Measurements from ENCODE around the gene PAH. TPM values are rescaled to one million over a fixed set of nuclear protein-coding genes. Genes with fewer than 3 reads are reported as not detected.

PAH gene
- total and polyA plus RNA-seq, 2 of the 8 experiments (the other 6 are each of a cell fraction or from before 2014, with no cell fraction given): 3.9 to 9.0 TPM

DNA sequence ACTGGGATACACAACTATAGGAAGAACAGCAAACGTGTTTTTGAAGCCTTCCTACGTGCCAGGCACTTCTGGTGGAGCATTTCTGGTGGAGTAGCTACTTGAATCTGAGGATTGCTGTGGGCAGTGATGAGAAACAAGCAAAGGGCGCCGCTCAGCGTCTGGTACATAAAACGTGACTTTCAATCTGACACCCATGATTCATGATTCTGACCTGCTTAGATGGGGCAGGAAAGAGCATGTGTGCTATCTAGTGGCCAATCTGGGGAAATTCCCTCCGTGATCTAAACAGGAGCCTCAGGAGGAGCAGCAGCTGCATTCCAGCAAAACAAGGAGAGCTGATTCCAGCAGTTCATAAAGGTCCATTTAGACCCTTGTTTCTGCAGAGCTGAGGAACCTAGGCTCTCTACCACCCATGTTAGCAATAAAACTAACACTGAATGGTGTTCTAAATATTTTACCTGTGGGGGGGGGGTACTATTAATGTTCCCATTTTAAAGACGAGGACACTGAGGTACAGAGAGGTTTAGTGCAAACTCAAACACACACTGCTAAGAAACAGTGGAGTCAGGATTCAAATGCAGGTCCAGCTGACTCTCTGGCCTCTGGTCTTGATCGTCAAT lies 37.8 kb downstream of the PAH start:
- ChIA-PET POLR2A (ENCODE audit: partially characterized antibody) (no interaction called here), CTCF (ENCODE audit: partially characterized antibody) (interaction anchor here (0.6 to 2.8 kb wide), 50 partner anchors 9 to 1448 kb away, joined by 3 to 25 read pairs (median 3); no protein-coding TSS in a partner anchor)
- Histone ChIP-seq H3K27me3 (replicated peaks in 1 of 4; ENCODE audit: control insufficient read depth in 3 of 4, extremely low read depth in 1 of 4, insufficient read depth in 3 of 4, low read length in 3 of 4) (no peaks in the 10 kb centered on the region), H3K9ac (replicated peaks in 1 of 4; ENCODE audit: extremely low read depth in 1 of 4, low read depth in 3 of 4, low read length in 3 of 4) (no peak overlapping the region), H3K79me1 (ENCODE audit: low read depth, low read length) (no peaks in the 10 kb centered on the region), H2BK5ac (ENCODE audit: low read depth, low read length) (no peak overlapping the region), H3K4me2 (ENCODE audit: insufficient read depth in 1 of 2, low read depth in 2 of 2, low read length in 2 of 2) (peak overlapping the region in 1 of 2 experiments; percentile 25; a peak in 1 of 4 replicates), H3K36me3 (ENCODE audit: control insufficient read depth in 2 of 4, insufficient read depth in 4 of 4, low read length in 3 of 4) (no peaks in the 10 kb centered on the region), H4K8ac (ENCODE audit: extremely low read depth, insufficient read depth, low read length) (no peak overlapping the region), H2BK12ac (ENCODE audit: low read depth, low read length) (no peak overlapping the region), H3K56ac (replicated peaks; ENCODE audit: insufficient read length, low read depth, low read length) (no peak overlapping the region), H3K4me1 (replicated peaks in 1 of 4; ENCODE audit: control insufficient read depth in 3 of 4, insufficient read depth in 4 of 4, low read length in 3 of 4) (peaks cover 0 to 3% (median 0%) of the 10 kb centered on the region in 4 experiments; a peak in 2 of 7 replicates), H3K23me2 (ENCODE audit: low read depth, low read length) (no peaks in the 10 kb centered on the region), H3K14ac (ENCODE audit: insufficient read length) (no peak overlapping the region), H3K9me3 (ENCODE audit: insufficient read depth in 2 of 2, low read depth in 1 of 2, low read length in 1 of 2) (no peaks in the 10 kb centered on the region), H2BK120ac (replicated peaks; ENCODE audit: low read depth, low read length) (no peak overlapping the region), H3K27ac (ENCODE audit: low read depth, low read length) (no peak overlapping the region), H2BK20ac (ENCODE audit: low read length) (no peak overlapping the region), H4K5ac (ENCODE audit: insufficient read length, low read depth, low read length) (no peak overlapping the region), H2AK5ac (ENCODE audit: low read depth, low read length) (no peak overlapping the region), H4K20me1 (replicated peaks in 1 of 2; ENCODE audit: control insufficient read depth in 1 of 2, insufficient read depth in 2 of 2, low read length in 2 of 2) (no peaks in the 10 kb centered on the region), H3K4ac (replicated peaks; ENCODE audit: insufficient read length, low read depth, low read length) (no peak overlapping the region), H4K91ac (replicated peaks; ENCODE audit: insufficient read length, low read length) (no peak overlapping the region), H3K23ac (ENCODE audit: insufficient read length) (no peak overlapping the region), H3K79me2 (ENCODE audit: control insufficient read depth in 1 of 2, insufficient read depth in 2 of 2, low read length in 2 of 2) (no peaks in the 10 kb centered on the region), H3K18ac (ENCODE audit: extremely low read depth, low read length) (no peak overlapping the region), H2BK15ac (ENCODE audit: low read length) (no peak overlapping the region), H2AFZ (ENCODE audit: low read length) (peak overlapping the region; percentile 97), H3K4me3 (ENCODE audit: extremely low read depth in 1 of 4, insufficient read depth in 2 of 4, low read depth in 3 of 4, low read length in 4 of 4) (no peak overlapping the region; a peak in 1 of 8 replicates)
- FAIRE-seq (peak; percentile 94), DNase-seq (ENCODE audit: low read depth in 1 of 2, low spot score in 2 of 2) (peak; percentile 47 to 57)
- 38% methylated on average over 9 of the region's 9 CpGs; no CpG with 5 or more reads in 1 of the 2 experiments for WGBS, 2 experiments (ENCODE audit: extremely low coverage in 1 of 2, insufficient coverage in 1 of 2, insufficient read length in 1 of 2, insufficient replicate concordance in 2 of 2, low coverage in 1 of 2, low lambda C conversion rate in 2 of 2, missing lambda C conversion rate in 1 of 2)
- TF ChIP-seq GABPA (IDR thresholded peaks at IDR 0.05; ENCODE audit: borderline replicate concordance, insufficient read depth, low read length) (no peak), JUND (IDR thresholded peaks at IDR 0.05; ENCODE audit: low read length) (peak; percentile 76), KDM1A (IDR thresholded peaks at IDR 0.05; ENCODE audit: borderline replicate concordance, low read length) (no peak), BRCA1 (IDR thresholded peaks at IDR 0.05; ENCODE audit: low read depth, low read length) (no peak), RAD21 (IDR thresholded peaks at IDR 0.05 in 1 of 2, conservative IDR thresholded peaks at IDR 0.05 in 1 of 2; ENCODE audit: low read depth in 2 of 2, low read length in 2 of 2) (peak; percentile 92 to 93), EZH2 (IDR thresholded peaks at IDR 0.05; ENCODE audit: low read depth, low read length, severe bottlenecking) (no peak), PHF8 (conservative IDR thresholded peaks at IDR 0.05; ENCODE audit: low read depth, low read length) (no peak), EP300 (IDR thresholded peaks at IDR 0.05; ENCODE audit: borderline replicate concordance in 1 of 2, low read depth in 2 of 2, low read length in 2 of 2) (no peak)
- TF ChIP-seq, protein P1, sequence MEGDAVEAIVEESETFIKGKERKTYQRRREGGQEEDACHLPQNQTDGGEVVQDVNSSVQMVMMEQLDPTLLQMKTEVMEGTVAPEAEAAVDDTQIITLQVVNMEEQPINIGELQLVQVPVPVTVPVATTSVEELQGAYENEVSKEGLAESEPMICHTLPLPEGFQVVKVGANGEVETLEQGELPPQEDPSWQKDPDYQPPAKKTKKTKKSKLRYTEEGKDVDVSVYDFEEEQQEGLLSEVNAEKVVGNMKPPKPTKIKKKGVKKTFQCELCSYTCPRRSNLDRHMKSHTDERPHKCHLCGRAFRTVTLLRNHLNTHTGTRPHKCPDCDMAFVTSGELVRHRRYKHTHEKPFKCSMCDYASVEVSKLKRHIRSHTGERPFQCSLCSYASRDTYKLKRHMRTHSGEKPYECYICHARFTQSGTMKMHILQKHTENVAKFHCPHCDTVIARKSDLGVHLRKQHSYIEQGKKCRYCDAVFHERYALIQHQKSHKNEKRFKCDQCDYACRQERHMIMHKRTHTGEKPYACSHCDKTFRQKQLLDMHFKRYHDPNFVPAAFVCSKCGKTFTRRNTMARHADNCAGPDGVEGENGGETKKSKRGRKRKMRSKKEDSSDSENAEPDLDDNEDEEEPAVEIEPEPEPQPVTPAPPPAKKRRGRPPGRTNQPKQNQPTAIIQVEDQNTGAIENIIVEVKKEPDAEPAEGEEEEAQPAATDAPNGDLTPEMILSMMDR (IDR thresholded peaks at IDR 0.05; ENCODE audit: control extremely low read depth in 1 of 3, insufficient read depth in 1 of 3, low read depth in 1 of 3, low read length in 3 of 3): peak; percentile 46 to 97 (median 95)

Data from H1 (cell line).